NCI-H524 treated with DMSO at 0.1 percent for 48 hours (cell line): ENCODE results near the gene TREM2.
"Not testable (repeated sequence)": the region's sequence is repeated elsewhere in the genome, so short reads cannot be mapped to it uniquely, and the experiment has no call there.

Experiments
- DNase-seq: peaks from one replicate; lab custom pipeline; 2025; lab: John Stamatoyannopoulos, UW

Gene TREM2

DNA sequence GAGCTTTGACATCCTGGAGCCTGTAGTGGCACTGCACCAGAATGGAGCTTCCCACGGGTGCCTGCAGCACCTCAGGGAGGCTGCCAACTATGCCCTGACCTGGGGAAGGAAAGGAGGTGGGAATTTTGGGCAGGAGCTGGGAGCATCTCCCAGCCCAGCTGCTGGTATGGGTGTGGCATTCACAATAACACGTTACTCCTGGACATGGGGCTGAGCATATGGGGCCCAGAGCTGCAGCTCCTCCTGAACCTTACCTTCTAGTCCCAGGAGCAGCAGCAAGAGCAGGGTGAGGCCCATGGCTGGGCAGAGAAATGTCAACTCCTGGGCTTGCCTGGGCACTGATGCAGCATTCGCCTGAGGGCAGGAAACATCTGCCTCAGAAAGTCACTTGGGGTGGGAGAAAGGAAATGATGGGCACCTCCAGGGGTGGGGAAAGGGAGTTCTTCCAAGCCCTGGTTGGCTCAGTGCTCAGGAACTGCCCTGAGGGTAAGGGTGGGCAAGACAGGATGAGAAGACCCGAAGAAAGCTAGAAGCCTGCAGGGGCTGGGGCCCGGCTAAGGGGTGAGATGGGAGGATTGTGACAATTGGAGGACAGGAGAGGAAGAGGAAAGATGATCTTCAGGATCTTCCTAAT lies 8.8 kb downstream of the TREM2 start, which contains the start of gene TREML1:
Gene TREML1 (minus strand): TSS at position 356 of the 634 bp plus-strand sequence. CDS start 59 bp downstream, at position 297.
- DNase-seq = no peak

DNA sequence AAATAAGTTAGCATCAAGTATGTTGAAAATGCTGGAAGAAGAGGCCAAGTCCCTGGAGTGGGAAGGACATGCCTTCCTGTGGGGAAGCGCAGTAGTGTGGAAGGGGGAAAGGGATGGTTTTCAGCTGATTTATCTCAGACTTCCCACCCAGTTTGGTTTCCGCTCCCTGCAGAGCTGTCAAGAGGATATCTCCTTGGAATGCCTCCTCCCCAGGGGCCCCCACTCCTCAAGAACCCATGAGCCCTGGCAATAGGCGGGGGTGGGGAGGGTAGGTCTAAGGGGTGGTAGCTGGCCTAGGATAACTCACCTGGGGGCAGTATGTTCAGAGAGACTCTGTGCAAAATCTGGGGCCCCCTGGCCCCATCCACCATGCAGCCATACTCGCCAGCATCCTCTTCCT lies 9.5 kb downstream of the TREM2 start:
- no peak for DNase-seq

DNA sequence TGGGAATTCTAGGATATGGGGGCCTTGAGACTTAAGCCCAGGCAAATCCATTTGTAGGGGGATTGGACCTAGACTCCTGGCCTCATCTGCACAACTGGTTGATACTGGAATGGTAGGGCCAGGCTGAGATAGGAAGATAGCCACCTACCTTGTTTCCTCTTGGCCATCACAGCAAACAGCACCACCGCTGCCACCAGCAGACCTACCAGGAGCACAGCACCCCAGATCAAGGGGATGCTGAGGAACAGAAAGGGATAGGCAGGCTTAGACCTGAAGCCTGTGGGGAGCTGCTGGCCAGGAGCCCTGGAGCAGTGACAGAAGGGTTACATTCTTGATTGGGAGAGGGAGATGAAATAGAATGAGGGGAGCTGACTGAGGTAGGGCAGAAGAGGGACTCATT lies 12.2 kb downstream of the TREM2 start:
- DNase-seq = no peak

DNA sequence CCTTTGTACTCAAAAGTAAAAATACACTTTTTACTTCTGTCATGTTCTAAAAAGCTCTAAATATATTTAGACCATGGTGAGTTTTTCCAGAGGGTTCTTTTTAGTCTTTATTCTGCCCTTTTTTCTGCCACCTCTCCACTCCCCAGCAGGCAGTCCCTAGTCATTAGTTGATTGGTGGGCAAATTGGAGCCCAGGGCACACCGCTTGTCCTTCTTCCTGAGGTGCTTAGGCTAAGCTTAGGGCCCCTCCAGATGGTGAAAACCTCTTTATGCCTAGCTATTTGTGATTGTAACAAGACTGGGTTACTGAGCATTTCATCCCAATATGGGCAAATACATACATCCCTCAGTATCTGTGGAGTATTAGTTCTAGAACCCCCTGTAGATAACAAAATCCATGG lies 15.0 kb downstream of the TREM2 start:
- no peak for DNase-seq

DNA sequence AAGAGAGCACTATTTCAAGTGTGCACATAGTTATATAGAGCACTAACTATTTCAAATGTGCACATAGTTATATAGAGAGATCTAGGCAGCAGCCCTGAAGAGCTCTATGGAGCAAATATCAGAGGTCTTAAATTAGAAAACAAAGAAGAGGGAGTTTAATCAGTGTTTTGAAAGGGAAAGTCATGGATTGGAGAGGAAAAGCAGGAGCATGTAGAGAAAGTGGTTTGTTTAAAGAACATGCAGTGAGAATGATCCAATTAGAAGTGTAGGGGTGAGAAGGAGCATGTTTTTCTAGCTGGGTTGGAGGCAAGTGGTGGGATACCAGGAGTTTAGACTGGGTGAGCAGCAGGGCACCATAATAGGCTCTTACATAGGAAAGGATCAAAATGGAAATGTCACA lies 26.0 kb downstream of the TREM2 start:
- DNase-seq = no peak

DNA sequence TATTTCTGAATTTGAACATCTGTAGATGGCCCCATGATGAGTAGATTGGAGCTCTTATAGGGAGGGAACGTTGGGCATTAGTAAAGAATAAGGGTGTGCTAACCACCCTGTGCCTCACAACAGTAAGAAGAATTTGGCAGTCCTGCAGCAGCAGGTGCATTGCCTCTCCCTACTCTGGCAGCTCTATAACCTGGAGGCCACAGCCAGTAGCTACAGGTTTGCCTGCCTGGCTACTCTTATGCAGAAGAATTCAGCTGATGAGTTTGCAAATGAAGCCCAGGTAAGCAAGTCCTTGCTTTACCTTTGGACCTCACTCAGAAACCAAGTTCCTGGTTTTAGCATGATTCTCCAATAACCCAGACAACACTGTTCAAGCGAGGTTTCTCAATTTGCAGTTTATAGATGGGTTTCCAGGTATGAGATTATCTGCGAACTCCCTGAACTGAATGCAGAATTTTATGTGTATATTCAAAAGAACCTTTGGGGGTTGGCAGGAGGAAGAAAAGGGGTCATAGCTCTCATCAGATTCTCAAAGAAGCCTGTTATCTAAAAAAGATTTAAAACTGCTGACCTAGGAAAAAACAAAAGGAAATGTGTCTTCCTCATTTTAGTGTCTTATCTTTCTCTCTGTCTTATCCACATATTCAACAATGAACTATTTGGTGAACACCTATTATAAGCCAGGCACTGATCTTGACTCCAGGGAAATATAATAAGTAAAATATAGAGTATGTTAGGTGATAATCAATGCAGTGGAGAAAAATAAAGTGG lies 27.7 kb downstream of the TREM2 start:
- DNase-seq = no peak

DNA sequence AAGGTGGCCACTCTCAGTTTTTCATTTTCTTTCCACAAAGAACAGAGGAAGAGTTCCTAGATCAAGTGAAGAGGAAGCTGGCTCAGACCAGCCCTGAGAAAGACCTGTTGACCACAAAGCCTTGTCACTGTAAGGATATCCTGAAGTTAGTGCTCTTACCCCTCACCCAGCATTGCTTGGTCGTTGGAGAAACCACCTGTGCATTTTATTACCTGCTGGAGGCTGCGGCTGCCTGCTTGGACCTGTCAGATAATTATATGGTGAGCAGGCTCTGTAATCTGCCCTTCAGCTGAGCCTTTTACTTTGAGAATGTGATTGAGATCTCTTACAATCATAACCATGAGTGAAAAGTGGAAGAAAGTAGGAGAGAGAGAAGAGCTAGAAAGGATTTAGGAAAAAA lies 30.7 kb downstream of the TREM2 start:
- DNase-seq = no peak

DNA sequence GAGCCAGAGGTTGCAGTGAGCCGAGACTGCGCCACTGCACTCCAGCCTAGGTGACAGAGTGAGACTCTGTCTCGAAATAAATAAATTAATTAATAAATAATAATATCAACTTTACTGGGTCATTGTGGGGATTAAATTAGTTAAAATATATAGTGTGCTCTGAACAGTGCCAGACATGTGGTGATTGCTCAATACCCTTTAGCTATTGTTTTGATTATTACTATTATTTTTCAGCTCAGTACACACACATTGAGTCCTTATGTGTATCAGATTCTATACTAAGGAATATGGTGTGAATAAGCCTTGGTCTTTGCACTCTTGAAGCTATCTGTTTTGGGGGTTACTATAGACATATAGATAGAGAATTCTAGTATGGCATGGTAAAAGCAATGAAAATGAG lies 37.6 kb downstream of the TREM2 start:
- no peak for DNase-seq

DNA sequence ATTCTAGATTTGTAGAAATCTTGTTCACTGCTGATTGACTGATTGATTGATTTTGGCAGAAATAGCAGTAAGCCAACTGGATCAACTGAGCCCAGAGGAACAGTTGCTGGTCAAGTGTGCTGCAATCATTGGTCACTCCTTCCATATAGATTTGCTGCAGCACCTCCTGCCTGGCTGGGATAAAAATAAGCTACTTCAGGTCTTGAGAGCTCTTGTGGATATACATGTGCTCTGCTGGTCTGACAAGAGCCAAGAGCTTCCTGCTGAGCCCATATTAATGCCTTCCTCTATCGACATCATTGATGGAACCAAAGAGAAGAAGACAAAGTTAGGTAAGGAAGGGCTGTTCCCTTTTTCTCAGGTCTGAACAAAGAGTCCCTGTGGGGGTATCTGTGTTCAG lies 40.0 kb downstream of the TREM2 start:
- DNase-seq = no peak

DNA sequence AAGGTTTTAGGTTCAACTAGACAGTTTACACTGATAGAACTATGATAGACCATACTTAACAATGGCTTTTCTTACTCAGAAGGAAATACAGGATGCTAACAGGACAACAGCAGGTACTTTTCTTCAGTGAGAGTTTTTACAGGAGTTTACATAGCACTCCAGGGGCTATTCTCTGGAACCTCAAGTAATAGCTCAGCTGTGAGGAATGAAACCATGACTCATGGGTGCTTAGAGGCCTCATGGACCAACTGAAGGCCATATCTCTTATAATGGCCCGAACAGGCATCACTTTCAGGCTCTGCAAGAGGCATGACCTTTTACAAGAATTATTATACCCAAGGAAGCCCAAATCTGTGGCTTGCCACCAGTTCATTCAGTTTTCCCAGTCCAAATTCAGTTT lies 40.5 kb downstream of the TREM2 start:
- no peak for DNase-seq

DNA sequence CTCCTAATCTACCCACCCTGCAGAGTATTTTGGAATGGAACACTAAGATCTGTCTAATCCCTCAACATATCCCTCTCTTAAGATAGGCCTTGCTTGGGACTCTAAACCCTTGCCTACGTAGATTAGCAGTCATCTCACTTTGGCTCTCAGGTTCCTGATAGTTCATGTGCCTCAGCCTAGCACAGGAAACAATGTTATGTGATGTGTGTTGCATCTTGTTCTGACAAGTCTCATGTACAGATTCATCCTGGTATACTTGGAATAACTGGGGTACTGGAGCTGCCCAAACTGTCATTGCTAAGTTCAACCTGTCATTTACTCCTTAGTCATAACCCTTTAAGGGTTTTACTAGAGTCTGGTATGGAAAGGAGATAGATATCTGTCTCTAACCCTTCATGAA lies 42.9 kb downstream of the TREM2 start:
- no peak for DNase-seq

DNA sequence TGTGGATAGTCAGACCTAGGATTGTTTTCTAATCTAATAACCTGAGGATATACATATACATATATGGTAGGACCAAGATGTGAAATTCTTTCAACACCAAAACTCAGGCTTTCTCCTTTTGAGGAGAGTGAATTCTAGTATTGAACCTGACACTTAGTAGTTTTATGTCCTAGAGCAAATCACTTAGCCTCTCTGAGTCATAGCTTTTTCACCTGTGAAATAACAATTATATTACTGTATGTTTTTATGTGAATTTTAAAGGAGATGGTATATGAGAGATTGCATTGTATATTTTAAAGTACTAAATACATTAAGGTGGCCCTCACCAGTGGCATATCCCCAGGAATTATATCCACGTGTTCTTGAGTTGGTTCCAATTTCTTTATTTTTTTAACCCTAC lies 43.4 kb downstream of the TREM2 start:
- no peak for DNase-seq

DNA sequence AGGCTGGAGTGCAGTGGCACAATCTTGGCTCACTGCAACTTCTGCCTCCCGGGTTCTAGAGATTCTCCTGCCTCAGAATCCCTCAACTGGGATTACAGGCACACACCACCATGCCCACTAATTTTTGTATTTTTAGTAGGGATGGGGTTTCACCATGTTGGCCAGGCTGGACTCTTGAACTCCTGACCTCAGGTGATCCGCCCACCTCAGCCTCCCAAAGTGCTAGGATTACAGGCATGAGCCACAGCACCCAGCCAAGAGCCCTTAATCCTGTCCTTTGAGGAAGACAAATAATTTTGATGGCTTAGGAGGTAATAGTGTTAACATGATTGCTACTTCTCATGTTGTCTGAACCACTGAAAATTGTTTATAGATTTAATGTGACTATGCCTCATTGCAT lies 47.9 kb downstream of the TREM2 start:
- not testable (repeated sequence) for DNase-seq

DNA sequence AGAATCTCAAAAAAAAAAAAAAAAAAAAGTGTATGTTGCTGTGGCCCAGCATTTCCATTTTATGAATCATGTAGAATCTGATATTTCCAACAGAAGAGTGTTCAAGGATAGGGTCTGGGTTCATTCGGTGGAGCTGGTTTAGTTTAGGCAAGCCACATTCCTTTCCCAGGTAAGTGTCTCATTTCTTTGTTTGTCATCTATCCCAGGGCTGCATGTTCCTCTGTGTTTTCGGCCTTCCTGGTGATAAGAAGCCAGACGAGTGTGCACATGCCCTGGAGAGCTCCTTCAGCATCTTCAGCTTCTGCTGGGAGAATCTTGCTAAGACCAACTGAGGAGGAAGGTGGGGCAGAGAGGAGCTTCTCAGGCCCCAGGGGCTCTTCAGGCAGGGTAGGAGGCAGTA lies 51.9 kb downstream of the TREM2 start:
- DNase-seq = no peak
